Spleen (tissue), 13 donors: ENCODE data around the gene LCE1F. TPM values are rescaled to one million over a fixed set of nuclear protein-coding genes. Genes with fewer than 3 reads are reported as not detected.

Experiments used
- DNase-seq: peaks from one replicate; pipeline ENCODE4 v3.0.0-alpha.2; 2020
- H3K27ac ChIP-seq, 8 donors: fragments of 200-600 bp; sonication (generic) in 7 of 8; 1 replicate in 4 of 8; 2 replicates in 4 of 8; pipeline versions ENCODE4 v1.5.0 to v1.8.0; 2016 to 2021; ENCODE audit warnings: inconsistent platforms in 4 of 8, mild to moderate bottlenecking in 4 of 8, moderate library complexity in 1 of 8
- H3K27me3 ChIP-seq, 7 donors: fragments of 200-600 bp; sonication (generic) in 6 of 7; replicated peaks in 1 of 7; 1 replicate in 4 of 7; 2 replicates in 3 of 7; pipeline versions ENCODE4 v1.5.0 to v1.8.0; 2016 to 2021; ENCODE audit warnings: inconsistent platforms in 3 of 7, mild to moderate bottlenecking in 1 of 7
- H3K36me3 ChIP-seq, 6 donors: fragments of 200-600 bp; sonication (generic) in 5 of 6; 1 replicate in 4 of 6; 2 replicates in 2 of 6; pipeline versions ENCODE4 v1.5.0 to v1.8.0; 2016 to 2021; ENCODE audit warnings: inconsistent platforms in 2 of 6
- H3K4me1 ChIP-seq, 6 donors: fragments of 200-600 bp; sonication (generic) in 5 of 6; 1 replicate in 3 of 6; 2 replicates in 3 of 6; pipeline versions ENCODE4 v1.5.0 to v1.8.0; 2016 to 2021; ENCODE audit warnings: inconsistent platforms in 3 of 6
- H3K4me3 ChIP-seq, 8 donors: fragments of 200-600 bp; sonication (generic) in 7 of 8; 1 replicate in 4 of 8; 2 replicates in 4 of 8; pipeline versions ENCODE4 v1.5.0 to v1.8.0; 2016 to 2021; ENCODE audit warnings: inconsistent platforms in 4 of 8, mild to moderate bottlenecking in 4 of 8, moderate library complexity in 2 of 8
- H3K9me3 ChIP-seq, 8 donors: fragments of 200-600 bp; sonication (generic) in 7 of 8; 1 replicate in 4 of 8; 2 replicates in 4 of 8; pipeline versions ENCODE4 v1.5.0 to v1.8.0; 2016 to 2021; ENCODE audit warnings: inconsistent platforms in 4 of 8
- POLR2A ChIP-seq, 3 donors: fragments of 450-650 bp; IDR thresholded peaks; one replicate each; pipeline ENCODE4 v1.5.1; 2017; ENCODE audit warnings: antibody characterized with exemption in 3 of 3, mild to moderate bottlenecking in 1 of 3
- POLR2AphosphoS5 ChIP-seq, 3 donors: sonication (generic); formaldehyde crosslinking; IDR thresholded peaks; one replicate each; pipeline ENCODE4 v1.5.1; 2017; ENCODE audit warnings: antibody characterized with exemption in 3 of 3
- WGBS, 5 donors: extraction: QIAGEN DNeasy Blood & Tissue Kit in 3 of 5; methylation state at CpG; one replicate each; pipeline versions ENCODE4 v1.1.5 to v1.1.7; 2013 to 2018; 5-methylcytosine and 5-hydroxymethylcytosine counted together
- intact Hi-C: fragments of 100-400 bp; cut with DNase I; formaldehyde crosslinking; loops from one replicate; pipeline ENCODE4 v1.15.0; 2023; ENCODE audit warnings: low total_unique reads
- long read RNA-seq, 2 donors: transcript quantifications; one replicate each; lab custom pipeline, GENCODE V29; 2026
- polyA plus RNA-seq, 3 donors: library from polyadenylated mRNA; stranded (reverse); fragments of 200-250 nt; gene quantifications; one replicate each; pipeline ENCODE4 v1.2.1, GENCODE V29; 2013
- total RNA-seq, 7 donors: library from RNA; depleted of rRNA in 3 of 7; stranded (reverse); fragments of >200 nt in 3 of 7; fragmentation: NEBNext Ultra II Directional in 4 of 7; extraction: Animal tissue kit (Norgen Biotek cat#: 25700) in 4 of 7; gene quantifications; one replicate each; pipeline versions ENCODE4 v1.1.0 to v1.2.1, GENCODE V29; 2016 to 2021
- TF ChIP-seq, protein P1 (sequence below), 11 experiments: fragments of 200-600 bp in 7 of 11; fragments of 450-650 bp in 4 of 11; sonication (generic) in 4 of 11; IDR thresholded peaks in 8 of 11; conservative IDR thresholded peaks in 3 of 11; 1 replicate in 7 of 11; 2 replicates in 4 of 11; pipeline versions ENCODE4 v1.4.0 to v1.8.0; 2016 to 2021; ENCODE audit warnings: antibody characterized with exemption in 11 of 11, inconsistent platforms in 4 of 11, mild to moderate bottlenecking in 1 of 11
- donor health status: healthy with polysubstance abuse.
- donor health status: DM: no; HTN: no; CAD: no; lungs with moderate emphysema.
- donor health status: DM: no; HTN: no; CAD: no.
- donor health status: Bipolar disorder and iron deficiency.
- donor health status: healthy.
- donor health status: DM: no; HTN: no; CAD: no.
- donor health status: DM: yes; HTN: yes; CAD: no.

The LCE1F gene, protein sequence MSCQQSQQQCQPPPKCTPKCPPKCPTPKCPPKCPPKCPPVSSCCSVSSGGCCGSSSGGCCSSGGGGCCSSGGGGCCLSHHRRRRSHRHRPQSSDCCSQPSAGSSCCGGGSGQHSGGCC
- not detected for total RNA-seq
- polyA plus RNA-seq, result not detected
- long read RNA-seq, donor 1, result 0 reads
- long read RNA-seq, donor 2, result 0 reads

DNA sequence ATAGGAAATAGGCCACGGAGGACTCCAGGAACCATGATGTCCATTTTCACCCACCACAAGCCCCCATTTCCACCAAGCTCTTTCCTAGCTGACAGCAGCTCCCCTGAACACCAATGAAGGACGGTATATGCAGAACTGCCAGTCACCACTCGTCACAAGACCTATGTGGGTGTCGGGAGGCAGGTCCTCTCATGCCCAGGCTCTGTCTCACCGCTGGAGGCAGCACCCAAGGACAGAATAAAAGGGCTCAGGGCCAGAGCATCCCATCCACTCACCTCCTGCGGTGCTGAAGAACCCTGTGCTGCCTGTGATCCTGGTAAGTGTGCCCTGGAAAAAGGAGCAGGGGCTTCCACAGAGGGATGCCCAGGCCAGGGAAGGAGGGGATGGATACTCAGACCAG is at the start of gene LCE1F:
LCE1F (plus strand) TSS at position 266 of the 400 bp plus-strand sequence. CDS start 1,232 bp downstream, outside the sequence.
- intact Hi-C loops, result no loop called here
- 68 to 74% (median 71%) methylated on average over 6 of the region's 6 CpGs for WGBS, 5 donors
- no peak for DNase-seq
- Histone ChIP-seq H3K9me3 (no peaks in the 10 kb centered on the region), H3K36me3 (no peaks in the 10 kb centered on the region), H3K27me3 (peaks cover 0 to 22% (median 0%) of the 10 kb centered on the region in 7 donors), H3K4me1 (no peaks in the 10 kb centered on the region), H3K27ac (no peak within 1 kb of the TSS), H3K4me3 (no peak within 1 kb of the TSS)
- TF ChIP-seq, protein P1, sequence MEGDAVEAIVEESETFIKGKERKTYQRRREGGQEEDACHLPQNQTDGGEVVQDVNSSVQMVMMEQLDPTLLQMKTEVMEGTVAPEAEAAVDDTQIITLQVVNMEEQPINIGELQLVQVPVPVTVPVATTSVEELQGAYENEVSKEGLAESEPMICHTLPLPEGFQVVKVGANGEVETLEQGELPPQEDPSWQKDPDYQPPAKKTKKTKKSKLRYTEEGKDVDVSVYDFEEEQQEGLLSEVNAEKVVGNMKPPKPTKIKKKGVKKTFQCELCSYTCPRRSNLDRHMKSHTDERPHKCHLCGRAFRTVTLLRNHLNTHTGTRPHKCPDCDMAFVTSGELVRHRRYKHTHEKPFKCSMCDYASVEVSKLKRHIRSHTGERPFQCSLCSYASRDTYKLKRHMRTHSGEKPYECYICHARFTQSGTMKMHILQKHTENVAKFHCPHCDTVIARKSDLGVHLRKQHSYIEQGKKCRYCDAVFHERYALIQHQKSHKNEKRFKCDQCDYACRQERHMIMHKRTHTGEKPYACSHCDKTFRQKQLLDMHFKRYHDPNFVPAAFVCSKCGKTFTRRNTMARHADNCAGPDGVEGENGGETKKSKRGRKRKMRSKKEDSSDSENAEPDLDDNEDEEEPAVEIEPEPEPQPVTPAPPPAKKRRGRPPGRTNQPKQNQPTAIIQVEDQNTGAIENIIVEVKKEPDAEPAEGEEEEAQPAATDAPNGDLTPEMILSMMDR (IDR thresholded peaks at IDR 0.05 in 8 of 11, conservative IDR thresholded peaks at IDR 0.05 in 3 of 11), result no peak

DNA sequence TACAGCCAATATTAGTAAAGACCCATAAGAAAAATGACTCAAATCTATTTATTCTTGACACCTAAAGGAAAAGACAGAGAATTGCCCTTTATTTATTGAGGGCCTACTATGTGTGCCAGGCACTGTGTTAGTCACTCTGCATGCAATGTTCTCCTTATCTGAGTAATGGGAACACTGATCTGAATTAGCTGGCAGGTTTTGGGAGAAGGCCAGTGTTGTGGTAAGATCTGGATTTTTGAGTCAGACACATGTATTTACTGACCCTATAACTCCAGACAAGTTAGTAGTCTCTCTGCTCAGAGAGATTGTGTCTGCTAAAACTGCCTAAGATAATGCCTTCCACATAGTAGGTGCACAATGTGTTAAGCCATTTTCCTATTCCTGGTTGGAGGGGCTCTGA is 49.7 kb upstream of the LCE1F start:
- Histone ChIP-seq H3K4me3 (no peak overlapping the region), H3K27ac (no peak overlapping the region), H3K9me3 (no peaks in the 10 kb centered on the region), H3K4me1 (no peaks in the 10 kb centered on the region), H3K27me3 (peaks cover 0 to 18% (median 0%) of the 10 kb centered on the region in 7 donors), H3K36me3 (no peaks in the 10 kb centered on the region)
- intact Hi-C loops, result no loop called here
- TF ChIP-seq POLR2A (IDR thresholded peaks at IDR 0.05), result no peak
- TF ChIP-seq POLR2AphosphoS5 (IDR thresholded peaks at IDR 0.05), result no peak
- TF ChIP-seq, protein P1 (IDR thresholded peaks at IDR 0.05 in 8 of 11, conservative IDR thresholded peaks at IDR 0.05 in 3 of 11), result no peak
- DNase-seq, result no peak

DNA sequence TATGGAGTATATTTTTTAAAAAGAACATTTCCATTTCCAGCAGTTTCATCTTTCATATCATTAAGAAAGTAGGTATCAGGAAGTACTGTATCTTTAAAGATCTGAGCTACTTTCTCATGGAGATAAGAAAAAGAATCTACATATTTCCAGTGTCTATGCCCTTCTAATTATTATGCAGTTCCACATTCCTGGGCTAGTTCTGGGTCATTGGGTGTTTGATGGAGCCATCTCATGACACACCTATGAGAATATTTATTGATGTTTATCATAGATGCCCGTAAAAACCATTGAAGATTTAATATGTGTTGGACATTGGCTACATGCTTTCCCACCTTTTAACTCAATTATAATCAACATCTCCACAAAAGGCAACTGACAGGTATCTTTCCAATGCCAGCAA is 46.0 kb upstream of the LCE1F start:
- TF ChIP-seq POLR2AphosphoS5 (IDR thresholded peaks at IDR 0.05) (no peak), POLR2A (IDR thresholded peaks at IDR 0.05) (no peak)
- TF ChIP-seq, protein P1 (IDR thresholded peaks at IDR 0.05 in 8 of 11, conservative IDR thresholded peaks at IDR 0.05 in 3 of 11), result no peak
- intact Hi-C loops, result no loop called here
- WGBS, 5 donors, result 77 to 92% (median 83%) methylated on average over 1 of the region's 1 CpG
- no peaks in the 10 kb centered on the region for H3K36me3 ChIP-seq
- peaks cover 0 to 30% (median 0%) of the 10 kb centered on the region in 7 donors for H3K27me3 ChIP-seq
- no peaks in the 10 kb centered on the region for H3K9me3 ChIP-seq
- H3K27ac ChIP-seq, result no peak overlapping the region
- H3K4me3 ChIP-seq, result no peak overlapping the region
- no peaks in the 10 kb centered on the region for H3K4me1 ChIP-seq
- DNase-seq, result no peak

DNA sequence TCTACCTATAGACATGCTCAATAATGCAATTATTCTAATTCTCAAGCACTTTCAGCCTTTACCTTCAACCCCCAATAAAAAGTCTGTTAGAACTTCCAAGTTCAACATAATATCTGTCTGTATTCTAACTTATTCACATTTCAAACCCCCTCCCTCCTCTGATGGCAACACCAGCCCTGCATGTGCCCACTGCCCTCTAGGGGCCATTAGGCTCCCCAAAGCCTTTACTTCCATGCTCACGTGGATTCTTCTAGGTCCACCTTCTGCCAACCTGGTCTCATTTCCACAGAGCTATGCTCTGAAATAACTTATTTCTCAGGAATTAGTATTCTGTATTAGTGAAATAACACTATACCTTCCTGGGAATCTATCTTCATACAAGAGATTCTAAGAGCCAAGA is 39.3 kb upstream of the LCE1F start:
- TF ChIP-seq POLR2A (IDR thresholded peaks at IDR 0.05), result no peak
- TF ChIP-seq, protein P1 (IDR thresholded peaks at IDR 0.05 in 8 of 11, conservative IDR thresholded peaks at IDR 0.05 in 3 of 11), result no peak
- no peak for TF ChIP-seq POLR2AphosphoS5 (IDR thresholded peaks at IDR 0.05)
- no peak overlapping the region for H3K27ac ChIP-seq
- H3K4me1 ChIP-seq, result no peaks in the 10 kb centered on the region
- no peak for DNase-seq
- H3K9me3 ChIP-seq, result no peaks in the 10 kb centered on the region
- H3K36me3 ChIP-seq, result no peaks in the 10 kb centered on the region
- no peak overlapping the region for H3K4me3 ChIP-seq
- peaks cover 0 to 29% (median 0%) of the 10 kb centered on the region in 7 donors for H3K27me3 ChIP-seq
- intact Hi-C loops, result no loop called here
- 16 to 42% (median 28%) methylated on average over 1 of the region's 1 CpG for WGBS, 5 donors
